Hematopoietic multipotent progenitor cell treated with erythropoietin and hydrocortisone succinate and interleukin-3 and kit ligand, for 4 days (in vitro differentiated cells): ENCODE data around the gene SRPK2.
A peak's percentile ranks its signal among the peaks of the same experiment; 100 is the strongest.

Experiments used
- DNase-seq: peaks from one replicate; pipeline ENCODE4 v3.0.0-alpha.2; 2015

Gene SRPK2

DNA sequence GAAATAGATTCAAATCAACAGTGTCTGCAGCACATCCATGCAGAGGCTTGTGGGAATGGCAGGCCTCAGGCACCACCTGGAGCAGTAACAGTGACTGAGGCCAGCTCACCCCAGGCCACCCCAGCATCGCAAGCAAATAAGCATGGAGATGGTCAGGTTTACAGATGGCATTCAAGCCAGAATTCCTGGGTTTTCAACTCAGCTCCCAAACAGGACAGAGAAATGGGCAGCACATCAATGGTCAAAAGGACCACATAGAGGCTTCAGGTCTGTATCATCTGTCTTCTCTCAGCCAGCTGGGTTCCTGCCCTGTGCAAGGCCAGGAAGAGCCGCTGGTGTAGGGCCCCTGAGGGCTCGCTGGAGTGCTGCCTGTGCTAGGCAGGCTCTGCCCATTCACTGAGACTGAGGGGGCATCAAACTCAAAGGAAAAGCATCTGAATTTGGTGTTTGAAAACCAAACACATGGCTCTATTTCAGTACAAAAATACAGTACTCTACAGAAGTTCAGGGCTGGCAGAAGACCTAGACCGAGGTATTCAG, 262.2 kb downstream of the SRPK2 start:
- no peak for DNase-seq

DNA sequence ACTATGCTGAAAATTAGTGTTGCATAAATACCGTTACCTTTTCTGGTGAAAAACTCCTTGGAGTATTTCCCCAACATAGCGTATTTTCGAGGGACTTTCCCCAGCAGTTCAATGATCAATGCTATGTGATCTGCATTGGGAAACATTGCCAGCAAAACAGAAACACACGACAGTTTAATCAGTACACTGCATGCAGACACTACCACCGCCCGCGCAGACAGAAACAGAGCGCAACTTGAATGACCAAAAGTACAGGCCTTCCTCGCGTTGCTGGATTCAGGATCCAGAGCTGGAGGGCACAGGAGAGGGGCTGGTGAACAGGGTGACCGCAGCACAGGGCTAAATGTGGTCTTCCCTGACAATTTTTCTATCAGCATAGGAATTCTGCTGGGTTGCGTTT, 263.0 kb downstream of the SRPK2 start:
- no peak for DNase-seq

DNA sequence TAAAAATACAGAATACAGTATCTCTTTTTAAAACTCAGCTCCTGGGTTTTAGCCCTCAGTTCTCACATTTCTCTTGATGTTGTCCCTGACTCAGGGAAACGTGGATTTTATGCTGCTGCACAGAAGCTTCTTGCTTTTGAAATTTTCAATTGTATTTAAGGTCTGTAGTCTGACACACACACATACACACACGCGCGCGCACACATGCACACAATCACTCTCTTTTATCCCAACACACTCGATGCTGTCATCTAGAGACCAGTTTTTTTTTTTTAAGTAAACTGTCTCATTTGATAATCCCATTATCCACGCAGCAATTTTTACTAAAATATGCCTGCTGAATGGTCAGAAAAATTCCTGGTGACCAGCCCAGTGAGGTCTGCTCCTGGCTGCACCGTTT, 266.1 kb downstream of the SRPK2 start:
- DNase-seq = no peak

DNA sequence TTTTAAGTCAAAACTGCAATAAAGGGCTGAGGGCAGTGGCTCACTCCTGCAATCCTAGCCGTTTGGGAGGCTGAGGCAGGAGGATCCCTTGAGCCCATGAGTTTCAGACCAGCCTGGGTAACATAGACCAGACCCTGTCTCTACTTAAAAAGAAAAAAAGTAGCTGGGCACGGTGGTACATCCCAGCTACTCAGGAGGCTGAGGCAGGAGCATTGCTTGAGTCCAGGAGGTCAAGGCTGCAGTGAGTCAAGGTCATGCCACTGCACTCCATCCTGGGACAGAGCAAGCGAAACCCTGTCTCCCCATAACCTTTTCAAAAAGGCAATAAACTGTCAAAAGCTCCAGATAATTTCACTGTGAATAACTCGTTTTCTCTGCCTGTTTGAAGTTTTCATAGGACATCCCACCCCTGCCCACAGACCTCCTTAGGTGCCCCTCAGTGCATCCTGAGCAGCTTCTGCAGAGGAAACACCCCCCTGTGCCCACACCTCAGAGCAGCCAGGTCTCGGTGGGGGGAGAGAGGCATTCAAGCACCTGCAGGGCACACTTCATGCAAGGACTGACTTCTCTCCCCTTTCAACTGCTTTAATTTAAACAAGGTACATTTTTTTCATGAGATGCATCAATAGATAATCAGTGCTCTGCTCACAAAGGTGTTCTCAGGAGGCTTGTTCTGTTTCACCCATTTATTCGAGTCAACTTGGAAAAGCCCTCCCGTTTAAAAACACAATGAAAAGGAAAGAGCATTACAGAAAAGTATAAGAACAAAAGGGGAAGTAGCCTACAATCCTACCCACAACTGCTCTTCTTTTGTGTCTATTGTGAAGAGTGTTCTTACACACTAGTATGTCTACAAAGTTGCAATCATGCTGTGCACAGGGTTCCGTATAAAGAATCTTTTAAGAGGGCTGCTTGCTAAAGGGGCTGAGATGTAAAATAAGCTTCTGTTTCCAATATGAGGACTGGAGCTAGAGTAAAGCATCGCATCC, 269.8 kb downstream of the SRPK2 start:
- peak; percentile 54 for DNase-seq

DNA sequence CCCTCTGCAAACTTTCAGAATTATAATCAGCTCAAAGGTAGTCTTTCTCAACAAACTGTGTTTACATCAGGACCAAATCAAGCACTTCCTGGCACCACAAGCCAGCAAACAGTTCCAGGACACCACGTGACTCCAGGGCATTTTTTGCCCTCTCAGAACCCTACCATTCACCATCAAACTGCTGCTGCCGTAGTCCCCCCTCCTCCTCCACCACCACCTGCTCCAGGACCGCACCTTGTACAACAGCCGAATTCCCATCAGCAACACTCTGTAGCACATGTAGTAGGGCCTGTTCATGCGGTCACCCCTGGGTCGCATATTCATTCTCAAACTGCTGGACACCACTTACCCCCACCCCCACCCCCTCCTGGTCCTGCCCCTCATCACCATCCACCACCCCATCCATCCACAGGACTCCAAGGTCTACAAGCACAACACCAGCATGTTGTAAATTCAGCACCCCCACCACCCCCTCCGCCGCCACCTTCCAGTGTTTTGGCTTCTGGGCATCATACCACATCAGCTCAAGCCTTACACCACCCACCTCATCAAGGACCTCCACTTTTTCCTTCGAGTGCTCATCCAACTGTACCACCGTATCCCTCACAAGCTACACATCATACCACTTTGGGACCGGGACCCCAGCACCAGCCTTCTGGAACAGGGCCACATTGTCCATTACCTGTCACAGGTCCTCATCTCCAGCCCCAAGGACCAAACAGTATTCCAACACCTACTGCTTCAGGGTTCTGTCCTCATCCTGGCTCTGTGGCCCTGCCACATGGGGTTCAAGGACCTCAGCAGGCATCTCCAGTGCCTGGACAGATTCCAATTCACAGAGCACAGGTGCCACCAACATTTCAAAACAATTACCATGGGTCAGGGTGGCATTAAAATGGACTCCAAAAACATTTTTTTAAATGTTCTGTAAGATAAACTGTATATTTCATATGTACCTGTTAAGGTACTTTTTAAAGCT, 276.0 kb downstream of the SRPK2 start:
- no peak for DNase-seq

DNA sequence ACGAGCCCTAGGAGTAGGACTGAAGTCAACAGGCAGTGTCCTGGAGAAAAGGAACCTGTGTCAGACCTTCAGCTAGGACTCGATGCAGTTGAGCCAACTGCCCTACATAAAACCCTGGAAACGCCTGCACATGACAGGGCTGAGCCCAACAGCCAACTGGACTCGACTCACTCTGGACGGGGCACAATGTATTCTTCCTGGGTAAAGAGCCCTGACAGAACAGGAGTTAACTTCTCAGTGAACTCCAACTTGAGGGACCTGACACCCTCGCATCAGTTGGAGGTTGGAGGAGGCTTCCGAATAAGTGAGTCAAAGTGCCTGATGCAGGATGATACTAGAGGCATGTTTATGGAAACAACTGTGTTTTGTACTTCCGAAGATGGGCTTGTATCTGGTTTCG, 281.3 kb downstream of the SRPK2 start:
- no peak for DNase-seq

DNA sequence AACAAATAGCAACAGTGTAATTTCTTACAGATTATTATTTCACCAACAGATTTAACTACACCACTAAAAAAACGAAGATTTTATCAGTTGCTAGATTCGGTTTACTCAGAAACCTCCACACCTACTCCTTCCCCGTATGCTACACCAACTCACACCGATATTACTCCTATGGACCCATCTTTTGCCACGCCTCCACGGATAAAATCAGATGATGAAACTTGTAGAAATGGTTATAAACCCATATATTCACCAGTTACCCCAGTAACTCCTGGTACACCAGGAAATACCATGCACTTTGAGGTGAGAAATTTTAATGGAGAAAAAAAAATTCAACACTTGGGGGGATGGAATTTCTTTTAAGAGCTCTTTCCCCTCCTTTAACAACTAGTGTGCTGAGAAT, 282.2 kb downstream of the SRPK2 start:
- DNase-seq = no peak

DNA sequence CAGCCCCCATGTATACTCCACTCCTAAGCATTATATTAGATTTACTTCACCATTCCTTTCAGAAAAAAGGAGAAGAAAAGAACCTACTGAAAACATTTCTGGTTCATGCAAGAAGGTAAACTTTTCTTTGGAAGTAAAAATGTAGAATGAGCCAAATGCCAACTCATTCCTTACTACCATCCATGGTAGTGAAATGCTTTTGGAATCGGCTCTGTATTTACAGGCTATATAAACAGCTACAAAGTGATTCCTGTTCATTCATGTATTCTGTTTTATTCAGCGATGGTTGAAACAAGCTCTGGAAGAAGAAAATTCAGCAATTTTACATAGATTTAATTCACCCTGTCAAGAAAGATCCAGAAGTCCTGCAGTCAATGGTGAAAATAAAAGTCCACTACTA, 283.1 kb downstream of the SRPK2 start:
- DNase-seq = no peak

DNA sequence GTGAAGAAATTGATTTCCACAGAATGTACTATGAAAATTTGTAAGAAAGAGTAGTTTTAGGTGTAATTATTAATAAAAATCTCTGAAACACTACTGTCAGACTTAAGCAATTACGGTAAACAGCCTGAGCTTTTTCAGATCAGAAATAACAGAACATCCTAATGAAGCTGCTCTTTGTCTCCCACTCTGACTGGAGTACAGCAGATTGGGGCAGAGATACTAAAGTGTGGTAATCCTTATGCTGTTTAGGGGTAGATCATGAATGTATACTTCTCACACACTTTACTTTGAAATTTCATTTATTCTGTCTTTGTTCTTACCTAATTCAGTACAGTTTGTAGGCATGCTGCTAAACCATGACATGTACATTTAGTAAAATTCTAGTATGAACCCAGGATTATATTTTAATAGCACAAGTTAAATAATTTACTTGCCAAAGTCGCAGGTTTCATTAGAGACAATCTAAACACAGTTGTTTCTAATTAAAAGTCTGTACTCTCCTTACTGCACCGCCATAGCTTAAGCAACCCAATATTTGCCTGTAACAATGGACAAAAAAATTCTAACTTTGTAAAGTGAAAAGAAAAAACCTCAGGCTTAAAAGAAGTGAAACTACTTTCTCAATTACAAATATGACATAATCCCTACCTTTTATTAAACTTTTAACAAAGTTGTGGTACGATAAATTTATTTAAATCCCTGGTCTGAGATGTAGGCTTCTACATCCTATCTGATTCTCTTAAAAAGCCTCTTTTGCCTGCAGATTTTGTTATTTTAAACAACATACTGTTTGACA, 286.0 kb downstream of the SRPK2 start:
- DNase-seq = no peak

DNA sequence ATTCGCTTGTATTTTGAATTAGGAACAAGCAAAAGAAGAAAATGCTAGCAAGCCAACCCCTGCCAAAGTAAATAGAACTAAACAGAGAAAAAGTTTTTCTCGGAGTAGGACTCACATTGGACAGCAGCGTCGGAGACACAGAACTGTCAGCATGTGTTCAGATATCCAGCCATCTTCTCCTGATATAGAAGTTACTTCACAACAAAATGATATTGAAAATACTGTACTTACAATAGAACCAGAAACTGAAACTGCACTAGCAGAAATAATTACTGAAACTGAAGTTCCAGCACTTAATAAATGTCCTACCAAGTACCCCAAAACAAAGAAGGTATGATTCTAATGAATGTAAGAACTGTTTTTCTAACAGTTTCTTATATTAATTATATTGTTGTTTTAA, 286.9 kb downstream of the SRPK2 start:
- DNase-seq = no peak

DNA sequence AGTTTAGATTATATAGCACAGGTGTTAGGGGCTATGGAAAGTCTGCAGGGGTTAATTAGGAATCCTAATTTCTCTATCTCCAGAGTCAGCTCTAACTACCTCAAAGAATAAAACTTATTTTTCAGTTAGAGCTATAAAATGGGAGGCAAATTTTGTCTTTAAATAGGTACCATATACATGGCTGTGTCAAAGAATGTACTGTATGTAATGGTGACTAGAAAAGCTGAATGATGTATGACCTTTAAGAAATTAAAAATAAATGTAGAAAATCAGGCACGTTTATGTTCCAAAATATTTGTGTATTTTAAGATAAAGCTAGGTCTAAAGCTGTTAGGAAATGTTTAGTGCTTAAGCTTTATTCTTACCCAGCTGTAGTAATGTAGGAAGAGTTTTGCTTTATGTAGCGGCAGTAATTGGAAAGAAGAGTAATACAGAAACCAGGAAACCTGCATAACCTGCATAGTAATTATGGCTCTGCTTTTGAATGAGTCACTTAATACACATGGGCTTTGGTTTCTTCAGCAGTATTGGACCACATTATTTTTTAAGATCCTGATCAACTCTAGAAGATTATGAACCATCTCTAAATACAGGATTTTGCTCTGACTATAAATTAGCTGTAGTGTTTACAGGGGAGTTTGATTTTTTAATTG, 289.7 kb downstream of the SRPK2 start:
- DNase-seq = no peak

DNA sequence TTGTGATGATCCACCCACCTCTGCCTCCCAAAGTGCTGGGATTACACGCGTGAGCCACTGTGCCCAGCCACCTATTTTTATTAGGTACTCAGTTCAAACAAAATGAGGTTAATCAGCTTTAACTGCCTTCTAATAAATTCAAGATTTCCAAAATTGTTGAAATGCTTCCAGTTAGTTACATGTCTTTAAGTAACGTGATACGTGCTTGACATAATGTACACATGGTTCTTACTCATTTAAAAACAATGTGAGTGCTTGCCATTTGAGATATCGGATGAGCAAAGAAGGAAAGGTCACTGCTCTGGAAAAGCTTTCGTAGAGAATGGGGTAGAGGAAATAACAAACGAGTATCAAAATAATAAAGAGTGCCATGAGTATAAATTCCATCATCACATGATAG, 291.1 kb downstream of the SRPK2 start:
- DNase-seq = no peak

DNA sequence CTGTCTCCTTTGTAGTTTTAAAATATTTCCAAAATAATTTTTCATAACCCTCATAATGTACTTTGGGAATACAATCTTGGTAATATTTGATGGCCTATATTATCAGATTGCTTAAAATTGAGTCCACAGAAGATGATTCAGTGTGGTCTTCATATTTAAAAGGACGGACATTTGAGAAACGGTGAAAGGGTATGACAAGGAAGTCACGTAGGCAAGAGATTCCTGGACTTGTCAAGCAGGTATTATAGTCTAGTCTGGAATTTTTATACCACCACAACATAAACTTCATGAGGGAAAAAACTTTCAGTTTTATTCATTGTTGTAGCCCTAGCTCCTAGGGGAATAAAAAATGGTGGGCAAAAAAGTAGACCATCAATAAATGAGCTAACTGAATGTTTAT, 292.4 kb downstream of the SRPK2 start:
- no peak for DNase-seq

DNA sequence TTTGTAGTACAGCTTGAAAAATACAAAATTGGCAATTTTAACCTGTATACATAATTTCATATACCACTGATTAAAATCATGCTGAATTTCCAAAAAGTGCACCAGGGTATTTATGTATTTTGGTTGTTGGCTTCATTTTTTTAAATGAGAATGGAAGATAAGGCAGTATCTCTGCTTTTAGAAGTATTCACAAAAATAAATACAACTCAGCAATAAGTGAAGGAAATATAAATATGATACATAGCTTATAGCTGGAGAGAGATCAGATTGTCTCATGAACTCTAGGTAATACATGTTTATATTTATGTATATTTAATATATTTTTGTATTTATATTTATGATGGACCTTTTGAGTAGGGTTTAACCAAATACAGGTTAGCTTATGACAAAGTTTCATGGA, 293.8 kb downstream of the SRPK2 start:
- no peak for DNase-seq

DNA sequence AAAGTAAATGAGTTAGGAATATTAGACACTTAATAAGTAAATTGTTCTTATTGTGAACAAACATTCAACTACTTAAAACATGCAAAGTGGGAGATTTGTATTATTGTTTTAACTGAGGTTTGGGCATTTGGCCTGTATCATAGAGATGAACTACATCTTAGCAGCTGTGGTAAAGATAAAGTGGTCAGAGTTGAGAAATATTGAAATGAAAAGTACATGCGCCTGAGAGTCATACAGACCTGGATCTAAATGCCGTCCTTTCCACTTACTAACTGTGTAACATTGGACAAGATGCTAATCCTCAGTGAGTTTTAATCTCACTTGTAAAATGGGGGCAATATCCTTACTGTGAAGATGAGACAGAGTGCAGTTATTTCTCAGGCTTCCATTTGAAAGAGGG, 300.3 kb downstream of the SRPK2 start:
- no peak for DNase-seq

DNA sequence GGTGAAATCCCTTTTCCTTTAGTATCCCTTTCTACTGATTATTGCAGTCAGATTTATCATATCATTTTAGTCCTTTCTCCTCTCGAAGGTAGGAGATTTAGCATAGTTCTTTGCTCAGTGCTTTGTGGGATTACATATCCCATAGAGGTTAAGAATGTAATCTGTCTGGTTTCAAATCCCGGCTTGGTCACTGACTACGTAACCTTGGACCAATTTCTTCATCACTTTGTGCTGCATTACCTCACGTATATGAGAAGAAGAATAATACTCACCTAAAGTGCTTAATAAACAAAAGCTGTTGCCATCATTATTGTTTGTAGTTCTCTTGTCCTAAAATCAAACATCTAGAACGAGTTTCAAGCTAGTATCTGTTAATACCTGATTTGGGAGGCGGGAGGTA, 300.7 kb downstream of the SRPK2 start:
- DNase-seq = no peak

DNA sequence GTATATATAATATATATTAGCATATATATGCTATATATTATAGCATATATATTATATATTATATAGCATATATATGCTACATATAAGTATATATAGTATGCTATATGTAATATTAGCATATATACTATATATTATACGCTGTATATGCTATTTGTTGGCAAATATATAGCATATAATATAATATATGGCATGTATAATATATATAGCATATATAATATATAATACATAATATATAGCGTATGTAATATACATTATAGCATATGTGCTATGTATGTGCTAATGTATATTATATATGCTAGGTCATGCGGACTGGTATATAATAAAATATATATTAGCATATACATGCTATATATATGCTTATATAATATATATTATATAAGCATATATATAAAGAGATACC, 301.9 kb downstream of the SRPK2 start:
- no peak for DNase-seq

DNA sequence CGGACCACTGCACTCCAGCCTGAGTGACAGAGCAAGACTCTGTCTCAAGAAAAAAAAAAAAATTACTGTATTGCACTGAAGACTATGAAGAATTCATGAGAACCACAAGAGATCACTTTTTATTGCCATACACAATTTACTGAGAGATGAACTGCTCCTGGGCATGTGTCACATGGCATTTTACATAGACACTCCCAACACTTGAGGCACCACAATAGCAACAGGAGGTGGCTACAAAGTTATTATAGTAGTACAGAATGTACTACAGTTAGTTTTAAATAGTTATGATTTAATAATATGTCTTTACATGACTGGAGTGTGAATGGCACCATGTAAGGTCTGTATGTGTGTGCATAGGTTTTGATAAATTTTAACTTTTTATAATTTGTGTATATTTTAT, 304.1 kb downstream of the SRPK2 start:
- no peak for DNase-seq

DNA sequence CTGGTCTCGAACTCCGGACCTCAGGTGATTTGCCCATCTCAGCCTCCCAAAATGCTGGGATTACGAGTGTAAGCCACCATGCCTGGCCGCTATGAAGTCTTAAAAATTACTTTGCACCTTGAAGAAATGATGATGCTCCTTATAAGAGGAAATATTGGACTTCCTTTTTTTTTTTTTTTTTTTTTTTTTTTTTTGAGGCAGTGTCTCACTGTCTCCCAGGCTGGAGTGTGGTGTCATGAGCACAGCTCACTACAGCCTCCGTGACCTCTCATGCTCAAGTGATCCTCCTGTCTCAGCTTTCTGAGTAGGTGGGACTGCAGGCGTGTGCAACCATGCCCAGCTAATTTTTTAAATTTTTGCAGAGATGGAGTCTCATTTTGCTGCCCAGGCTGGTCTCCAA, 309.4 kb downstream of the SRPK2 start:
- no peak for DNase-seq

DNA sequence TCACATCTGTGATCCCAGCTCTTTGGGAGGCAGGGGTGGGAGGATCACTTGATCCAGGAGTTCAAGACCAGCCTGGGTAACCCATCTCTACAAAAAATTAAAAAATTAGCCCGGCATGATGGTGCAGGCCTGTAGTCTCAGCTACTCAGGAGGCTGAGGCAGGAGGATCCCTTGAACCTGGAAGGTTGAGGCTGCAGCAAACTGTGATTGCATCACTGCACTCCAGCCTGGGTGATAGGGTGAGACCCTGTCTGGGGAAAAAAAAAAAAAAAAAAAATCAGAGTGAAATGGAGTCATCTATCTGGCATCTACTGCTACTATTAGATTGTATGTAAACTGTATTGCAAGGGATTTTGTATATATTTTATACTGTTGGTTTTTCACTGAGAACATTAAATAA, 315.6 kb downstream of the SRPK2 start:
- DNase-seq = no peak

DNA sequence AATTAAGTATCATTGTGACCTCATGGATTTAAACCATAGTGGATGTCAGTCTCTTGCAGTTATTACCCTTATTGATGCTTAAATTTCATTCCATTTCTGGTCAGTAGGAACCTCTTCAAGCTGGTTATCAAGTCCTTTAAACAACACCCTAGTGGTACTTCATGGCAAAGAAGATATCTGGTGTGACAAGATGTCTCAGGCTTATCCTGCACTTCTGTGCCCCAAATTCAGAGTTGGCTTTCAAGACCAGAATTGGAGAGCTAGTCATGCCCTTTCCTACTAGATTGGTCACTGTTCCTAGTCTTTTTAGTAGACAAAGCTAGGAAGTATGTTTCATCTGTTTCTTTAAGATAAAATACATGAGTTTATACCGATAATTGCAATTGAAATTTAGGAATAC, 319.8 kb downstream of the SRPK2 start:
- DNase-seq = peak; percentile 46

DNA sequence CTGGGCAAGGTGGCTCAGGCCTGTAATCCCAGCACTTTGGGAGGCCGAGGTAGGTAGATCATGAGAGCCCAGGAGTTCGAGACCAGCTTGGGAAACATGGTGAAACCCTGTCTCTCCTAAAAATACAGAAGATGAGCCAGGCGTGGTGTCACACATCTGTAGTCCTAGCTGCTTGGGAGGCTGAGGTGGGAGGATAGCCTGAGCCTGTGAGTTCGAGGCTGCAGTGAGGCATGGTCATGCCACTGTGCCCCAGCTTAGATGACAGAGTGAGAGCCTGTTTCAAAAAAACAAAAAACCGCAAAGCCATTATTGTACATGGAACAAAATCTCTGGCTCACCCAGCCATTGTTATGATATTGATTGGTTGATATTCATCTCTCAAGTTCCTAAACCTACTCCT, 321.0 kb downstream of the SRPK2 start:
- DNase-seq = no peak
